SK-N-SH (cell line): ENCODE results near the gene TTC7B. TPM values are rescaled to one million over a fixed set of nuclear protein-coding genes. Genes with fewer than 3 reads are reported as not detected.

Experiments
- CTCF ChIA-PET: fragments of 300-600, 350-600 bp; formaldehyde crosslinking; extraction: SDS; loops from one replicate; lab custom pipeline; 2021; lab: Yijun Ruan, JAX
- POLR2A ChIA-PET: fragments of 350-600 bp; sonication (Branson Sonifier 250); formaldehyde crosslinking; extraction: SDS; loops from one replicate; lab custom pipeline; 2020; ENCODE audit warnings: antibody characterized with exemption, inconsistent platforms; lab: Yijun Ruan, JAX
- DNase-seq: peaks from one replicate; pipeline ENCODE4 v3.0.0; 2012
- H2AFZ ChIP-seq: fragments of 200-600 bp; sonication (generic); 2 replicates; pipeline ENCODE4 v1.8.1; 2016; ENCODE audit warnings: antibody characterized with exemption, mild to moderate bottlenecking, low read depth
- H3F3A ChIP-seq: fragments of 200-600 bp; sonication (generic); replicated peaks from 2 replicates; pipeline ENCODE3; 2016; ENCODE audit warnings: antibody characterized with exemption, mild to moderate bottlenecking; ENCODE audit not compliant: insufficient read depth
- H3K27ac ChIP-seq, 2 experiments: fragments of 200-500 bp in 1 of 2; fragments of 200-600 bp in 1 of 2; sonication (Bioruptor generic) in 1 of 2; sonication (generic), shearing (Covaris generic) in 1 of 2; 2 replicates each; pipeline versions ENCODE4 v1.5.1 to v1.6.1; 2014 to 2016; ENCODE audit warnings: low read depth in 2 of 2, inconsistent platforms in 1 of 2, low read length in 1 of 2, mild to moderate bottlenecking in 1 of 2, mixed read lengths in 1 of 2
- H3K27me3 ChIP-seq: fragments of 200-600 bp; sonication (generic), shearing (Covaris generic); 2 replicates; pipeline ENCODE4 v1.6.1; 2016; ENCODE audit warnings: mixed run types; ENCODE audit not compliant: insufficient read depth
- H3K36me3 ChIP-seq, 2 experiments: fragments of 200-500 bp in 1 of 2; fragments of 200-600 bp in 1 of 2; sonication (Bioruptor generic) in 1 of 2; sonication (generic) in 1 of 2; replicated peaks in 1 of 2; 2 replicates each; pipeline versions ENCODE3 to v1.5.1; 2014 to 2016; ENCODE audit warnings: low read length in 1 of 2, mild to moderate bottlenecking in 1 of 2; ENCODE audit not compliant: insufficient read depth in 2 of 2, control insufficient read depth in 1 of 2
- H3K4me1 ChIP-seq, 2 experiments: fragments of 200-500 bp in 1 of 2; fragments of 200-600 bp in 1 of 2; sonication (Bioruptor generic) in 1 of 2; sonication (generic), shearing (Covaris generic) in 1 of 2; 2 replicates each; pipeline versions ENCODE4 v1.5.1 to v1.6.1; 2014 to 2016; ENCODE audit warnings: low read depth in 1 of 2, low read length in 1 of 2, mixed run types in 1 of 2; ENCODE audit not compliant: insufficient read depth in 2 of 2, control insufficient read depth in 1 of 2
- H3K4me2 ChIP-seq: fragments of 200-600 bp; sonication (generic), shearing (Covaris generic); 2 replicates; pipeline ENCODE4 v1.6.1; 2017; ENCODE audit warnings: mixed run types
- H3K4me3 ChIP-seq, 2 experiments: fragments of 200-500 bp in 1 of 2; fragments of 200-600 bp in 1 of 2; sonication (Bioruptor generic) in 1 of 2; sonication (generic), shearing (Covaris generic) in 1 of 2; 2 replicates each; pipeline versions ENCODE4 v1.5.1 to v1.8.1; 2014 to 2016; ENCODE audit warnings: low read depth in 2 of 2, inconsistent platforms in 1 of 2, low read length in 1 of 2, mild to moderate bottlenecking in 1 of 2, mixed read lengths in 1 of 2, moderate library complexity in 1 of 2
- H3K79me2 ChIP-seq: fragments of 200-600 bp; sonication (generic); 2 replicates; pipeline ENCODE4 v1.8.1; 2017; ENCODE audit warnings: mild to moderate bottlenecking; ENCODE audit not compliant: insufficient read depth
- H3K9ac ChIP-seq: fragments of 200-600 bp; sonication (generic); 2 replicates; pipeline ENCODE4 v1.6.1; 2017; ENCODE audit warnings: mixed run types
- H3K9me2 ChIP-seq: fragments of 200-600 bp; sonication (generic); 2 replicates; pipeline ENCODE4 v1.6.1; 2017; ENCODE audit warnings: mixed run types
- H3K9me3 ChIP-seq: fragments of 200-600 bp; sonication (generic); 2 replicates; pipeline ENCODE4 v1.6.1; 2017; ENCODE audit warnings: mixed run types, mild to moderate bottlenecking, moderate library complexity
- H4K20me1 ChIP-seq: fragments of 200-600 bp; sonication (generic); 2 replicates; pipeline ENCODE4 v1.6.1; 2017; ENCODE audit warnings: mild to moderate bottlenecking, mixed run types; ENCODE audit not compliant: insufficient read depth
- CHD2 ChIP-seq: fragments of 150-350 bp; IDR thresholded peaks from 2 replicates; pipeline ENCODE4 v1.6.1; 2018; ENCODE audit warnings: low read length; ENCODE audit not compliant: partially characterized antibody
- FOSL2 ChIP-seq: IDR thresholded peaks from 2 replicates; pipeline ENCODE4 v1.4.0; 2012; ENCODE audit warnings: low read depth, mild to moderate bottlenecking, moderate library complexity, borderline replicate concordance
- GABPA ChIP-seq: IDR thresholded peaks from 2 replicates; pipeline ENCODE4 v1.4.0; 2012; ENCODE audit warnings: low read depth, mild to moderate bottlenecking
- MXI1 ChIP-seq: IDR thresholded peaks from 2 replicates; pipeline ENCODE4 v1.6.1; 2012; ENCODE audit warnings: mild to moderate bottlenecking, low read depth, low read length, improper control_type of control experiment
- NRF1 ChIP-seq: IDR thresholded peaks from 2 replicates; pipeline ENCODE4 v1.6.1; 2012; ENCODE audit warnings: low read depth, mild to moderate bottlenecking, low read length
- RAD21 ChIP-seq: IDR thresholded peaks from 2 replicates; pipeline ENCODE4 v1.6.1; 2012; ENCODE audit warnings: mild to moderate bottlenecking, low read length
- RXRA ChIP-seq: IDR thresholded peaks from 2 replicates; pipeline ENCODE4 v1.4.0; 2012; ENCODE audit warnings: low read depth, mild to moderate bottlenecking, borderline replicate concordance
- TEAD4 ChIP-seq: IDR thresholded peaks from 2 replicates; pipeline ENCODE4 v1.4.0; 2012; ENCODE audit warnings: mild to moderate bottlenecking, borderline replicate concordance; ENCODE audit not compliant: insufficient read depth
- YY1 ChIP-seq: IDR thresholded peaks from 2 replicates; pipeline ENCODE4 v1.4.0; 2012; ENCODE audit warnings: low read depth, mild to moderate bottlenecking
- WGBS: methylation state at CpG from one replicate; pipeline ENCODE4 v1.1.6; 2017; ENCODE audit warnings: low lambda C conversion rate; 5-methylcytosine and 5-hydroxymethylcytosine counted together
- polyA plus RNA-seq, 3 experiments: library from polyadenylated mRNA; depleted of rRNA; stranded (reverse); fragments of >200 nt; gene quantifications; 2 replicates each; pipeline ENCODE4 v1.2.3, GENCODE V29; 2012
- TF ChIP-seq, protein P1 (sequence below): IDR thresholded peaks from 2 replicates; pipeline ENCODE4 v1.4.0; 2012; ENCODE audit warnings: low read depth
- TF ChIP-seq, protein P2 (sequence below): IDR thresholded peaks from 2 replicates; pipeline ENCODE4 v1.4.0; 2012; ENCODE audit warnings: low read depth, borderline replicate concordance
- TF ChIP-seq, protein P3 (sequence below): IDR thresholded peaks from 2 replicates; pipeline ENCODE4 v1.6.1; 2012; ENCODE audit warnings: mild to moderate bottlenecking, low read depth, low read length, moderate library complexity

The TTC7B gene
- polyA plus RNA-seq, 1 of the 3 experiments (the other 2 are of a cell fraction): 43.1 TPM

DNA sequence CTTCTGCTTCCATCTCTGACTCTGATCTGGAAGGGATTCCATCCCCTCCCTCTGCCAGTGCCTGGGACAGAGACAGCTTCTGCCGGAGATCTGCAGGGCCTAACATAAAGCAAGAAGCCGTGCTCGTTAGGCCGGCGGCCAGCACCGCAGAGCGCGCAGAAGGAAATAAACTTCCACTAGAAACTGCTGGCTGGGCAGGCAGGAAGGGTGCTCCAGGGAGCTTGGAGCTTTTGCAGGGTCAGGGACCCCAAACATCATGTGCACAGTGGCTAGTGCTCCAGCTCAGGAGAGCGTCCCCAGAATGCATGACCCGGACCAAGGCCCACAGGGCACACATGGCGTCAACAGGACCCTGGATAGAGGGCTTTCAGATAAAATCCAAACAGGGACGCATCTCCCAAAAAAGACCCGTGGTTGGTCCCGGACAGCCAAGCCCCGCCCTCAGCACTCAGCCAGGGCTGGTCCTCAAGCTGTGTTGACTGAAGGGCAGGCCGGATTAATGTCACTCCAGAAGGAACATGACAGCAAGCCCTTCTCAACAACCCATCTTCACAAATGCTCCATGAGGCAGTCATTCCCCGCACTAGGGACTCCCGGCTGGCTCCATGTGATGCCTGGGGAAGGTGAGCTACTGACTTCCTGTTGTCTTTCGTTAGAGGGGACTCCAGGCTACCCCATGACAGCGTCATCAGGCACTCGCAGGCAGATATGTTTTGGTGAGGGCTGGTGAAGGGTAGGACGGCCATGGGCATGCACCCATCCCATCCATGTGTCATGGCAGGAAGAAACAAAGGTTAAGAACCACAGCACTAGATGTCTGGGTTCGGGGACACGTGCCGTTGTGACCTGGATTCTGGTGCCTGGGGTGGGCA is 297.9 kb downstream of the TTC7B start:
- Histone ChIP-seq H3K36me3 (no peaks in the 10 kb centered on the region), H2AFZ (no peak overlapping the region), H3K27ac (no peak overlapping the region; a peak in 1 of 4 replicates), H4K20me1 (no peaks in the 10 kb centered on the region), H3K9me2 (no peaks in the 10 kb centered on the region), H3K4me3 (no peak overlapping the region), H3K9me3 (no peaks in the 10 kb centered on the region), H3K9ac (no peak overlapping the region), H3F3A (no peaks in the 10 kb centered on the region), H3K4me1 (peaks cover 16 to 38% of the 10 kb centered on the region in 2 experiments; a peak in 3 of 4 replicates), H3K4me2 (no peak overlapping the region), H3K27me3 (no peaks in the 10 kb centered on the region), H3K79me2 (no peaks in the 10 kb centered on the region)
- ChIA-PET CTCF (interaction anchor here (0.7 to 2.4 kb wide), 7 partner anchors 26 to 178 kb away, joined by 3 to 14 read pairs (median 4); no protein-coding TSS in a partner anchor), POLR2A (interaction anchor here (0.9 to 1.6 kb wide), 2 partner anchors 23 to 121 kb away, joined by 3 to 4 read pairs; no protein-coding TSS in a partner anchor)
- no peak for TF ChIP-seq CHD2
- no peak for TF ChIP-seq TEAD4
- TF ChIP-seq, protein P1, sequence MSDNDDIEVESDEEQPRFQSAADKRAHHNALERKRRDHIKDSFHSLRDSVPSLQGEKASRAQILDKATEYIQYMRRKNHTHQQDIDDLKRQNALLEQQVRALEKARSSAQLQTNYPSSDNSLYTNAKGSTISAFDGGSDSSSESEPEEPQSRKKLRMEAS: no peak
- no peak for TF ChIP-seq RAD21
- no peak for TF ChIP-seq YY1
- TF ChIP-seq RXRA: no peak
- TF ChIP-seq, protein P2, sequence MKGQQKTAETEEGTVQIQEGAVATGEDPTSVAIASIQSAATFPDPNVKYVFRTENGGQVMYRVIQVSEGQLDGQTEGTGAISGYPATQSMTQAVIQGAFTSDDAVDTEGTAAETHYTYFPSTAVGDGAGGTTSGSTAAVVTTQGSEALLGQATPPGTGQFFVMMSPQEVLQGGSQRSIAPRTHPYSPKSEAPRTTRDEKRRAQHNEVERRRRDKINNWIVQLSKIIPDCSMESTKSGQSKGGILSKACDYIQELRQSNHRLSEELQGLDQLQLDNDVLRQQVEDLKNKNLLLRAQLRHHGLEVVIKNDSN: no peak
- no peak for TF ChIP-seq FOSL2
- no peak for TF ChIP-seq NRF1
- TF ChIP-seq, protein P3, sequence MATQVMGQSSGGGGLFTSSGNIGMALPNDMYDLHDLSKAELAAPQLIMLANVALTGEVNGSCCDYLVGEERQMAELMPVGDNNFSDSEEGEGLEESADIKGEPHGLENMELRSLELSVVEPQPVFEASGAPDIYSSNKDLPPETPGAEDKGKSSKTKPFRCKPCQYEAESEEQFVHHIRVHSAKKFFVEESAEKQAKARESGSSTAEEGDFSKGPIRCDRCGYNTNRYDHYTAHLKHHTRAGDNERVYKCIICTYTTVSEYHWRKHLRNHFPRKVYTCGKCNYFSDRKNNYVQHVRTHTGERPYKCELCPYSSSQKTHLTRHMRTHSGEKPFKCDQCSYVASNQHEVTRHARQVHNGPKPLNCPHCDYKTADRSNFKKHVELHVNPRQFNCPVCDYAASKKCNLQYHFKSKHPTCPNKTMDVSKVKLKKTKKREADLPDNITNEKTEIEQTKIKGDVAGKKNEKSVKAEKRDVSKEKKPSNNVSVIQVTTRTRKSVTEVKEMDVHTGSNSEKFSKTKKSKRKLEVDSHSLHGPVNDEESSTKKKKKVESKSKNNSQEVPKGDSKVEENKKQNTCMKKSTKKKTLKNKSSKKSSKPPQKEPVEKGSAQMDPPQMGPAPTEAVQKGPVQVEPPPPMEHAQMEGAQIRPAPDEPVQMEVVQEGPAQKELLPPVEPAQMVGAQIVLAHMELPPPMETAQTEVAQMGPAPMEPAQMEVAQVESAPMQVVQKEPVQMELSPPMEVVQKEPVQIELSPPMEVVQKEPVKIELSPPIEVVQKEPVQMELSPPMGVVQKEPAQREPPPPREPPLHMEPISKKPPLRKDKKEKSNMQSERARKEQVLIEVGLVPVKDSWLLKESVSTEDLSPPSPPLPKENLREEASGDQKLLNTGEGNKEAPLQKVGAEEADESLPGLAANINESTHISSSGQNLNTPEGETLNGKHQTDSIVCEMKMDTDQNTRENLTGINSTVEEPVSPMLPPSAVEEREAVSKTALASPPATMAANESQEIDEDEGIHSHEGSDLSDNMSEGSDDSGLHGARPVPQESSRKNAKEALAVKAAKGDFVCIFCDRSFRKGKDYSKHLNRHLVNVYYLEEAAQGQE: no peak
- no peak for TF ChIP-seq GABPA
- TF ChIP-seq MXI1: no peak
- 86% methylated on average over 15 of the region's 25 CpGs for WGBS
- DNase-seq: no peak
